ENCODE results near the gene EXOC3L1.

The EXOC3L1 gene

DNA sequence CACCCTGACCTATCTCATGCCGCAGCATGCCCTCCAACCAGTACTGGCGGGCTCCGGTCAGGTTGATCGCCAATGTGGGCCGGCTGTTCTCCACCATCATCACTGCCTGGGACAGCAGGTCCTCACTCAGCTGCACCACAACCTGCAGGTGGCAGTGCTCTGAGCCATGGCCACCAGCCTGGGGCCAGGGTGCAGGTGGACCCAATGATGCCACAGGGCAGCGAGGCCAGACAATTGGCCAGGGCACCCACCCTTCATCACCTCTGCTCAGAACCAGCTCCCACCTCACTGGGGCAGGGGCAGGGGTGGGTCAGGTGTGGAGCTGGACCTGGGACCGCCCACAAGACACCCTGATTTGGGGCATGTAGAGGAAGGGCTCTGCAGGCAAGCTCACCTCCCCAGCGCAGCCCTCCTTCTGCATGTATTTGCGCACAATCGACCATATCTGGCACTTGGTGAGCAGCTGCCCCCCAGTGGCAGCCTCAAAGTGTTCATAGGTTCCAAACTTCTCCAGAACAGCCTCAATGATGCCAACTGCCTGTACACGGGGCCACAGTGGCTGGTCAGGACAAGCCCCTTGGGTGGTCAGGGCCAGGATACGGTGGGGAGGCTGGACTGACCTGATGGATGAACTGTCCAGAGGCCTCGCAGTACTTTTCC is 10.4 kb downstream of the EXOC3L1 start:
- DNase-seq (ENCODE audit: low read depth), result no peak

DNA sequence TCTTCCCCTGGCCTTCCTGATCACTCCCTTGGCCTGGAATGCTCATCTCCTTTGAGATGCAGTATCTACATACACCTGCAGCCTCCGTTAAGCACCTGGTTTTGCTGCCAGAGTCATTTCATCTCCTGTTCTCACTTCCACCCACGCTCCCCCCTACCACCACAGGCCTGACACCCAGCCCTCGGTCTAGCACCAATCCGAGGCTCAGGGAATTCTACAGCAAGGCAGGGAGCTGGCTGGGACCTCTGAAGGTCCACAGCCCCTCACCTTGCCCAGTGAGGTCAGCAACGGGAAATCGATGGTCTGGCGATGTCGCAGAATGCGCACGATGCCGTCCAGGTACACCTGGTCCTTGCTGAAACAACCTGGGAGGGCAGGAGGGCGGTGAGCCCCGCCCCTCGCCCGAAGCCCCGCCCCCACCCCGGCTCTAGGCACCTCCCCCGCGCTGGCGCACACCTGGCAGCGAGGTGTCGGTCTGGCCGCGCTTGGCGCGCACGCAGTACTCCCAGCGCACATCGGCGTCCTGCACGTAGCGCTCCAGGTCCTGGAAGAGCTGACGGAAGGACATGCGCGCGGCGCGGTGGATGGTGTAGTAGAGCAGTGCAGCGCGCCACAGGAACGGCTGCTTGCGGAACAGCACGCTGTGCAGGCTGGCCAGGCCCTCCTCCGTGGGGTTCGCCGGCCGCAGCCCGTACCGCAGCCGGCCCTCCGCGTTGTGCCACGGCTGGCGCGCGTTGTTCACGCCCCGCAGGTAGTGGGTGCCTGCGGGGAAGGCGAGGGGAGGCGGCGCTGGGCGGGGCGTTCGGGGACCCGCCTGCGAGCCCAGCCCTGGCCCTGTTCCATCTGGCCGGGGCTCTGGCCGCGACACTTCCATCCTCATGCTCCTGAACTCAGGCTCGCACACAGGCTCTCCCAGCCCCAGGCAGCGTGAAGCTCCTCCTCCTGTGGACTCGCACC is 11.9 kb downstream of the EXOC3L1 start:
- DNase-seq (ENCODE audit: low read depth), result no peak

DNA sequence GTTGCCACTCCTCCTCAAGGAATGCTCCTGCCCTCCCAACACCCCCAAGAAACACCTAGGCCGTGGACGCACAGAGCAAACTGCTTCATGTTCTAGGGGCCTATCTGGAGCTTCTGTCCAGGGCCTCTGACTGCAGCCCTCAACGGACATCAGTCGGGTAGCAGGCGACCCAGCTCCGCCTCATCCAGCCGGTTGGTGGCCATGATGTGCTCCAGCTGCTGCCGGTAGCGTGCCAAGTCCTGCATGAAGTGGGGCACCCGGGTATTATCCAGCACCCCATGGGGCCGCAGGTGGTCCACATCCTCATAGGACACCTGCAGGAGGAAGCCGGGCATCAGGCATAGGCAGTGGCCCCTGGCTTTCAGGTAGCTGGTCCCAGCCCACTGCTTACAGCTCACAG is 13.3 kb downstream of the EXOC3L1 start:
- no peak for DNase-seq (ENCODE audit: low read depth)

DNA sequence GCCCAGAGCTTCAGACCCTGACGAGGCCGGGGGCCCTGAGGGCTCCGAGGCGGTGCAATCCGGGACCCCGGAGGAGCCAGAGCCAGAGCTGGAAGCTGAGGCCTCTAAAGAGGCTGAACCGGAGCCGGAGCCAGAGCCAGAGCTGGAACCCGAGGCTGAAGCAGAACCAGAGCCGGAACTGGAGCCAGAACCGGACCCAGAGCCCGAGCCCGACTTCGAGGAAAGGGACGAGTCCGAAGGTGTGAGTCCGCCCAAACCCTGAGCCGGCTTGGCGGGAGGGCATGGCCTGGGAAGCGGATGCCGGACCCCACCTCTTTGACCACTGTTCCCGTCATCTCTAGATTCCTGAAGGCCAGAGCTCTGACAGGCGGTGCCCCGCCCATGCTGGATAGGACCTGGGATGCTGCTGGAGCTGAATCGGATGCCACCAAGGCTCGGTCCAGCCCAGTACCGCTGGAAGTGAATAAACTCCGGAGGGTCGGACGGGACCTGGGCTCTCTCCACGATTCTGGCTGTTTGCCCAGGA is 15.2 kb downstream of the EXOC3L1 start:
- no peak for DNase-seq (ENCODE audit: low read depth)

DNA sequence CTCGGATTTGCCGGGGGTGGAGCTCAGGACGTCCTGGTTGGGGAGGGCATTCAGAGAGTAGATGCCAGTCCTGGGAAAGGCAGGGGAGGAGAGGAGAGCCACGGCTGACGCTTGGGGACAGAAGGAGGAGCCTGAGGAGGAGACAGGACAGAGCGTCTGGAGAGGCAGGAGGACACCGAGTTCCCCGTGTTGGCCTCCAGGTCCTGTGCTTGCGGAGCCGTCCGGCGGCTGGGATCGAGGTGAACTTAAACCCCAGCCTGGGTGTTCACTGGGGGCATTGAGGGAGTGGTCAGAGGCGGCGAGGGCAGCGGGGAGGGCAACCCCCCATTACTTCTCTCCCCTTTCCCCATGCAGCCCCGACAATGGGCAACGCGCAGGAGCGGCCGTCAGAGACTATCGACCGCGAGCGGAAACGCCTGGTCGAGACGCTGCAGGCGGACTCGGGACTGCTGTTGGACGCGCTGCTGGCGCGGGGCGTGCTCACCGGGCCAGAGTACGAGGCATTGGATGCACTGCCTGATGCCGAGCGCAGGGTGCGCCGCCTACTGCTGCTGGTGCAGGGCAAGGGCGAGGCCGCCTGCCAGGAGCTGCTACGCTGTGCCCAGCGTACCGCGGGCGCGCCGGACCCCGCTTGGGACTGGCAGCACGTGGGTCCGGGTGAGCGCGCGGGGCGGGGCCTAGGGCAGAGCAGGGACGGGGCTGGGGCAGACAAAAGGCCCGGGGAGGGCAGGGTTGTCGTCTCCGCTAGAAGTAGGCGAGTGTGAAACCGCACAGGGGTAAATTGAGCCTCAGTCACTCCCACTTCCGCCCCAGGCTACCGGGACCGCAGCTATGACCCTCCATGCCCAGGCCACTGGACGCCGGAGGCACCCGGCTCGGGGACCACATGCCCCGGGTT is 15.9 kb downstream of the EXOC3L1 start:
- DNase-seq (ENCODE audit: low read depth), result peak; percentile 39

DNA sequence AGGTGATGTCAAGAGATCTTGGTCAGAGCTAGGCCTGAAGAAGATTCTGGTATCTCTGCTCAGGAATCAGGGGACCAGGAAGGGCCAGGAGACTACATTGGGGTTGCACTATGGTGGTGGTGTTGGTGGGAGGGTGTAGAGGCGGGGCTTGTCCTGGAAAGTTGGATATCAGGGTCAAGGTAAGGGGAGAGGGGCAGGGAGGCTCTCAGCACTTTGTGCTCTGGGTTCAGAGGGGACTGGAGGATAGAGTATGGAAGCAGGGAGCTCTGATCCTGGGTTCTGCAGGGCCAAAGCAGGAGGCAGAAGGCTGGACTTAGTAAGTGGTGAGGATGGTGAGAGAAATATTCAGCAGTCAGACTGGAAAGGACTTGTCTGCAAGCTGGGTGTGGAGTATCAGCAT is 16.6 kb downstream of the EXOC3L1 start:
- no peak for DNase-seq (ENCODE audit: low read depth)

DNA sequence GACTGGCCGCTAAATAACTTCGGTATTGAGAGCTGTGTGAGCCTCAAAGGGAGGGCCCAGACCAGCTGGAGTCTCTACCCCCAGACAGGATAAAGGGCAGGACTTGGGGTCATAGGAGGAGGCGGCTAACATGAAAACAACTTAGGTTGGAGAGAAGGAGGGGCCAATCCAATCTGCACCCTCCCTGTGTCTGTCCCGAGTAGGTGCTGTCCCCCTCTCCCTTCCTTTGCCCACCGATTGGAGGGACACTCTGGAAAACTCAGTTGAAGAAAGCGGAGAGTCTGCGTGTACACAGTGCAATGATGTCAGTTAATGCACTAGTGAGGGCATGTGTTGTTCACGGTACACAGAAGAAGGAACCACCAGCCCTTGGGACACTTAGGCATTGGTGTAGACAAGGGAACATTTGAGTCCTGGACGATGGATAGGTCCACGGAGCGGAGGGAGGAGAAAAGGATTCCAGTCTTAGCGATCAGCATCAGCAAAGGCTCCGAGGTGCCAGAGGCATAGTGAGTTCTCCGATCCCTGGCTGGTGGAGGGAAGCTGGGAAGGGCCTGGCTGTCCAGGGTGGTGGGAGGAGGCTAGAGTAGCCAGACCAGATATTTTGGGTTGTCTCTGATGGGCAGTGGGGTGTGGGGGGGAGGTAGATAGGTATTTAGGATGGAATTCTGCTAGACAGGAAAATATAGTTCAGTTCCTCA is 18.8 kb downstream of the EXOC3L1 start:
- no peak for DNase-seq (ENCODE audit: low read depth)

DNA sequence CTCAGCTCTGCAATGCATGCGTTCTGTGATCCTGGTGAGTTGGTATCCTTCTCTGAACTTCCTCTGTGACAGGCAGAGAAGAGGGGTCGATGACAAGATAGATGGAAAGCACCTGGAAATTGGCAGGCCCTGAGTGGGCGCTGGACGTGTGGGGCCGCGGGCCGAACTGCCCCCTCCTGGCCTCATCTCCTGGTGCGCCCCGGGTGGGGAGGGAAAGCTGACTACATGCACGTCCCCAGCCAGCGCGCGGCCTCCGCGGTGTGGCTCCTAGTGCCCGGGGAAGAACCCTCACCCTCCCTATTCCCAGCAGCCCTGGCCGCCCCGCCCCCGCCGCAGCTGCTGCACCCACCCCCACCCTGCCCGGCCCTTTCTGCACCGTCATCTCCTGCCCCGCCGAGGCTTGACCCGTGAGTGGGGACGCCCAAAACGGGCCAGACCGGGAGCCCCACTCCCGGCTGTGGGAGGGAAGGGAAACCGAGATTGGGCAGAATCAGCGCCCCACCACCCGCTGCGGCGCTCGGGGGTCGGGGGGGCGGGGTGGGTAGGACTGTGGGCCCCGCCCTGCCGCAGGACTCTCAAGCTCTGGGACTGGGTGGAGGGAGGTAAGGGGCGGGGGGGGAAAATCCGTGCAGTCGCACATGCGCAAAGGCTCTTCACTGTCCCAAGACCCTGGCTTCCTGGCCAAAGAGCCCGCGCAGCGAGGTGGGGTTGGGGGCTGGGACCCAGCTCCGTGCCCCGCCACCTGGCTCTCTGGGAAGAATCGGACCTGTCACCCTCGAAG is 19.6 kb downstream of the EXOC3L1 start, which contains the start of gene NOL3:
TSS of gene NOL3 (plus strand) at position 371 of the 781 bp plus-strand sequence.
- DNase-seq (ENCODE audit: low read depth), result no peak

DNA sequence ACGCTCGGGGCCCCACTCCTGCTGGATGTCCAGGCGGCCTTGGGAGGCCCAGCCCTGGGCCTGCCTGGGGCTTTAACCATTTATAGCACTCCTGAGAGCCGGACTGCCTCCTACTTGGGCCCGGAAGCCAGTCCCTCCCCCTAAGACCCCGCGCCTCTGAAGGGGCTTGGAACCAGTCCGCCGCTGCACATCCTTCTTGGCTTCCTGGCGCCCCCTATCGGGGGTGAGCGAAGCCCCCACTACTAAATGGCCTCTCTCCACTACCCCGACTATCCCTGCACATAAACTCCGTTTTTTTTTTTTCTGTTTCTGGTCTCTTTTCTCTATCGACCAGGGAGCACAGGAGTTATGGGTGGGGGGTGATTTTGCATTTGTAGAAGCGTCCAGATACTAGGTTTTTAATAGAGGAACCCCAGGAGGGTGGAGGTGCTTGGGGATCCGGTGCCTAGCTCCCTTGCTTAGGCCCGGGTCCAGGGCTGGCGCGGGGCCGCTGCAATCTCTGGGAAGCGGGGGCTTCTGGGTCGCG is 20.2 kb downstream of the EXOC3L1 start:
- no peak for DNase-seq (ENCODE audit: low read depth)

DNA sequence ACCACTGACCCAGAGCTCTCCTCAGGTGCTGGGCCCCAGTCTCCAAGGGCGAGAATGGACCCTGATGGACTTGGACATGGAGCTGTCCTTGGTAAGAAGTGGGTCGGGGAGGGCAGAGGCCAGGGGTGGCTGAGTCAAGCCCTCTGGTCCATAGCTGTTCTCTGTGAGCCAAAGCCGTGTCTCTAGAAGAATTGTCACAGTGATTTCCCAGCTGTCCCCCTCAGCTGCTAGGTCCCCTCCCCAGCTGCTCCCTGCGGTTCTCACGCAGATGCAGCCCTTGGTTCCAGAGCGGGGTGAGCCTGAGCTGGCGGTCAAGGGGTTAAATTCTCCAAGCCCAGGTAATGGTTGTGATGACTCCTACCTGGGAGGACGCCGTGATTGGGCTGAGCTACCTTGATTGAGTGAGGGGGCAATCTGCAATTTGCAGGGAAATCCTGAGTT is 20.9 kb downstream of the EXOC3L1 start:
- no peak for DNase-seq (ENCODE audit: low read depth)

DNA sequence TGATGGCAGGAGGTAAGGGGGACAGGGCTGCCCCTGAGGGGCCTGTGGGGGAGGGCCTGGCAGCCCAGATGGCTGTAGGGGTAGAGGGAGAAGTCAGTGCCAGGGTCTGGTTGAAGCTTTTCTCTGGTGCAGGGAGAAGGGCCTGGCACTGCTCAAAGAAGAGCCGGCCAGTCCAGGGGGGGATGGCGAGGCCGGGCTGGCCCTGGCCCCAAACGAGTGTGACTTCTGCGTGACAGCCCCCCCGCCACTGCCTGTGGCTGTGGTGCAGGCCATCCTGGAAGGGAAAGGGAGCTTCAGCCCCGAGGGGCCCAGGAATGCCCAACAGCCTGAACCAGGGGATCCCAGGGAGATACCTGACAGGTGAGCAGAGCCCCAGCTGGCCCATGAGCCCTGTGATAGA is 22.3 kb downstream of the EXOC3L1 start:
- no peak for DNase-seq (ENCODE audit: low read depth)

DNA sequence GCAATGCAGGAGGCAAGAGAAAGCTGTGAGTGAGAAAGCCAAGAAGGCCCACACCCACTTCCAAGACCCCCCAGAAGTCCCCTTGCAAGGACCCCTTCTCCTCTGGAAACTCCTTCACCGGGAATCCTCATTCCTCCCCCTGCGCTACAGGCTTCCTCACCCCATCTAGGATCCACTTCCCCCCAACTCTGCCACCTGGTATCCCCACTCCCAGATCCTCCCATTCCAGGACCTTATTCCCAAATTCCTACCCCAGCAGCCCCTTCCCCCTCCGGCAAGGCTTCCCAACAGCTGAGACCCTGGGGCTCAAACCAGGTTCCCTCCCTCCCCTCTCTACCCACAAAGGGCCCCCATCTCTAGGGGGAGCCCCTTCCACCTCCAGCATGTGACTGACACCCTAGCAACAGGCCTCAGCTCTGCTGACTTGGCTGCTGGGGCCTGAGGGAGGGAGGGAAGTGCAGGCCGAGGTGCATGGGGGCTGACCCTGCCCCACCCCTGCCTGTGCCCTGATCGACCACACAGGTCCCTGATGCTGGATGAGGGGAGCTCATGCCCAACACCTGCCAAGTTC is 23.3 kb downstream of the EXOC3L1 start:
- DNase-seq (ENCODE audit: low read depth), result no peak

DNA sequence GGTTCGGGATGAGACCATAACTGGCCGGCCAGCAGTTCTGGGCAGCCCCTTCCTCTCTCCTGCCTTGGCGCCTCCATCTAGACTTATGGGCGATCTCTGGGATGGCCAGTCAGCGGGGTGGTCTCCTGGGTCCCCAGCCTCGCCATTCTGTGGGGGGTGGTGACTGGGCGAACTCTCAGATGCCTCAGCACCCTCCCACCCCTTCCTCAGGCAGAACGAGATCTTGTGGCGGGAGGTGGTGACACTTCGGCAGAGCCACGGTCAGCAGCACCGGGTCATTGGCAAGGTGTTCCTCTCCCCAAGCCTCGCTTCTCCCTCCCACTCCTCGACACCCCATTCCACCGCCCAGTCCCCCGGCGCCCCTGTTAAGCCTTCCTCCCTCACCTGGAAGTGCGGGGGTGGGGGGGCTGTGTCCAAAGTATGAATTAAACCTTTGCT is 23.8 kb downstream of the EXOC3L1 start:
- no peak for DNase-seq (ENCODE audit: low read depth)

DNA sequence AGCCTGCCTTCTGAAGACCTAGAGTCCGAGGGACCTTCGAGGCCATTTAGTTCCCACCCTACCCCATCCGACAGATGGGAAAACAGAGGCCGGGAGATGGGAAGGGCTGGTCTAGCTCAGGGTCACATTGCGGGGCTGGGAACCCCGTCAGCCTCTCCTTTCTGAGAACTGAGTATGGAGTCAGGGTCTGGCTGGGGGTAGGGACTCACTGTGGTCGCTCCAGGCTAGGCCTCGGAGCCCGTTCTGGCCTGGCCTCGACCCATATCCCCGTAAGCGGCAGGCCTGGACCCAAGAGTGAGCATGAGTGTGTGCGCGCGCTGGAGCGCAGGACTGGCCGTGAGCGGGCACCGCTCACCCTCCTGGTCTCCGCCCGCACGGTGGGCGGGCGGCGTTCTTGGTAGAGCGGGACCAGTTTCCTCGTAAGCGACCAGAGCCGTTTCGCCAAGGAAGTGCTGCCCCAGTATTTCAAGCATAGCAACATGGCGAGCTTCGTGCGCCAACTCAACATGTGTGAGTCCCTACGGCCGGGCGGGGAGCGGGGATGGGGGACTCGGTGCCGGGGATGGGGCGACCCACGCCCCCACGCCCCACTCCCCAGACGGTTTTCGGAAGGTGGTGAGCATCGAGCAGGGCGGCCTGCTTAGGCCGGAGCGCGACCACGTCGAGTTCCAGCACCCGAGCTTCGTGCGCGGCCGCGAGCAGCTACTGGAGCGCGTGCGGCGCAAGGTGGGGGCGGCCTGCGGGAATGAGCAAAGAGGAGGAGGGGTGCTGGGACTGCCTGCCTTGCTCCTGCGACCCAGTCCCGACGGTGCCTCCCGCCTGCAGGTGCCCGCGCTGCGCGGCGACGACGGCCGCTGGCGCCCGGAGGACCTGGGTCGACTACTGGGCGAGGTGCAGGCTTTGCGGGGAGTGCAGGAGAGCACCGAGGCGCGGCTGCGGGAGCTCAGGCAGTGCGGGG is 24.5 kb downstream of the EXOC3L1 start:
- no peak for DNase-seq (ENCODE audit: low read depth)

DNA sequence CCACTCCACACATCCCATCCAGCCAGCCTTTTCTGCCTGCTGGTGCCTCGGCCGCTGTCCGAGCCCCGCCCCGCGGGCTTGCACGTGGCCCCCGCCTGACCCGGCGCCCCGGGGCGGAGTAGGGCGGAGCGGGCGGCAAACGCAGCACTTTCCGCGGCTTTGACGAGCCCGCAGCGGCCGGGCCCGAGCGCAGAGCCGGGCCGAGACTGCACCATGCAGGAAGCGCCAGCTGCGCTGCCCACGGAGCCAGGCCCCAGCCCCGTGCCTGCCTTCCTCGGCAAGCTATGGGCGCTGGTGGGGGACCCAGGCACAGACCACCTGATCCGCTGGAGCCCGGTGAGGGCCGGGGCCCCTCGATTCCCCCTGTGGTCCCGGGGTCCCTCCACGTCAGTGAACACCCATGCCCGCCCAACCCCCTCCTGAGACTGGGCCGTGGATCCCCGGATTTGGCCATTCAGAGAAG is 25.3 kb downstream of the EXOC3L1 start, which contains the start of gene HSF4:
TSS of gene HSF4 (plus strand) at position 147 of the 463 bp plus-strand sequence. CDS start at position 214, 67 bp downstream.
- no peak for DNase-seq (ENCODE audit: low read depth)

DNA sequence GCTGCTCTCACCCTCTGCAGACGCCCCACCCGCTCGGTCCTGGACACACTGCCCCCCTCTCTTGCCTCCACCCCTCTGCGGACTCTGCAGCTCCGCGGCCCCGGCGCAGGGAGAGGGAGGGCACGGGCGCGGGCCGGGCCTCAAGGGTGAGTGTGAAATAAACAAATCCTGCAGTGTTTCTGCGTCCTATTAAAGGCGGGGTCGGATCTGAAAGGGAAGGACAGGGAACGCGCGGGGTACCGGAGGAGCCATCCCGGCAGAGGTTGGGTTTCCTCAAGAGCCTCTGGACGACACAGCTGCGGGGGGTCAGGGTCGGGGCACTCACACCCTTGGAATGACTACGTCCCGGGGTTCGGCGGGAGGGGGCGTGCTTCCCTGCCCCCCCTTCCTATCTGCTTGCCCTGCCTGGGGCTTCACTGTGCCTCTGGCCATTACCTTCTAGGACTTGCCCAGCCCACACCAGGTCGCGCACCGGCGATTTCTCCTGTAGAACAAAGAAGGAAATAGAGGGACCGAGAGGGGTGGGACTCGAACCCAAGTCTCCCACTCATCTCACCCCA is 25.9 kb downstream of the EXOC3L1 start:
- DNase-seq (ENCODE audit: low read depth), result no peak

DNA sequence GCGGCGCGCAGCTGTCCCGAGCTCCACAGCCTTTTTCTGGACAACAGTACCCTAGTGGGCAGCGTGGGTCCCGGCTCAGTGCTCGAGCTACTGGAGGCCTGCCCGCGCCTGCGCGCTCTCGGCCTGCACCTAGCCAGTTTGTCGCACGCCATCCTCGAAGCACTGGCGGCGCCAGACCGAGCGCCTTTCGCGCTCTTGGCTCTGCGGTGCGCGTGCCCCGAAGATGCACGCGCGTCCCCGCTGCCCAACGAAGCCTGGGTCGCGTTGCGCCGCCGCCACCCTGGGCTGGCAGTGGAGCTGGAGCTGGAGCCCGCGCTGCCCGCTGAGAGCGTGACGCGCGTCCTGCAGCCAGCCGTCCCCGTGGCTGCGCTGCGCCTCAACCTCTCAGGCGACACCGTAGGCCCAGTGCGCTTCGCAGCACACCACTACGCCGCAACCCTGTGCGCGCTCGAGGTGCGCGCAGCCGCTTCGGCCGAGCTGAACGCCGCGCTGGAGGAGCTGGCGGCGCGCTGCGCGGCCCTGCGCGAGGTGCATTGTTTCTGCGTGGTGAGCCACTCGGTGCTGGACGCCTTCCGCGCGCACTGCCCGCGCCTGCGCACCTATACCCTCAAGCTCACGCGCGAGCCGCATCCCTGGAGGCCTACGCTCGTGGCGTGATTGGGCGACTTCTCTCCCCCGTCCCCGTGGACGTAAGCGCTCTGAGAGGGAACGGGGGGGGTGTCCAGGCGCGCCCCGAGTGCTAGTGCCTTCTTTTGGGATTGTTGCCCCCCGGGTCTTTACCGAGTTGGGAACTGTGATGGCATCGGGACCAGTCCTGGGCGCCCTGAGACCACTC is 26.6 kb downstream of the EXOC3L1 start:
- no peak for DNase-seq (ENCODE audit: low read depth)
